GM18526 (cell line): ENCODE measurements around the gene SULF2.

Experiments
- POLR2A ChIP-seq: IDR thresholded peaks from 3 replicates; pipeline ENCODE4 v1.6.1; 2011; ENCODE audit not compliant: insufficient read length; ENCODE audit errors: extremely low read depth

The SULF2 gene

DNA sequence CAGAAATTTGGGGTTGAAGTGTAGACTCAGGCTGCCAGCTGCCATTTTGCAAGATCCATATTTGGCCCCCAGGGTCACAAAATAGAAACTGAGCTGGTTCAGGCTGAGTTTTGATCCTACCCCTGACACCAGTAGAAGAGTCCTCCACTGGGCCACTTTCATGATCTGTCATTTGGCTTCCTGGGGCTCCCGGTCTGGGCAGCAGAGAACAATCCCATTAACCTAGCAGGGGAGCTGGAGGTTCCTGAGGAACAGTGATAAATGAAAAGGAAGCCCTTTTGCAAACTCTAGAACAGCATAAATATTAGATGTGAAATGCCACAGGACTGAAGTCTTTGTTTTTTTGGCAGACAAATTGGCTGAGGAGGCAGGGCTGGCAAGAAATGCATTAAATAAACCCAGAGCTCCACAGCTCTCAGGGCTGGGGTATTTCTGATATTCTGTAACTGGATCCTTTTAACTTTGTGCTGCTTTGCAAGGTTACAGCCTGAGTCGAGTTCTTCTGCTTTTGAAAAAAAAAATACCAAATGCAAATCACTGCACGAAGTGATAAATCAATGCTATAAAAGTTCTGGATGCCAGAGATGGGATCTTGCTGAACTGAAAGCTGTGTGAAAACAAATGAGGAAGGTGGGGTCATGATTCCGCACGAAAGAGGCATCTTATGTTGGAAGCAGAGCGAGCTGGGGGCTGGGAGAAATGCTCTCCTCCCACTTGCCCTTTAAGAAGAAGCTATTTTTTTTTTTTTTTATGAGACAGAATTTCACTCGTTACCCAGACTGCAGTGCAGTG, 64.4 kb downstream of the SULF2 start:
- TF ChIP-seq POLR2A = no peak

DNA sequence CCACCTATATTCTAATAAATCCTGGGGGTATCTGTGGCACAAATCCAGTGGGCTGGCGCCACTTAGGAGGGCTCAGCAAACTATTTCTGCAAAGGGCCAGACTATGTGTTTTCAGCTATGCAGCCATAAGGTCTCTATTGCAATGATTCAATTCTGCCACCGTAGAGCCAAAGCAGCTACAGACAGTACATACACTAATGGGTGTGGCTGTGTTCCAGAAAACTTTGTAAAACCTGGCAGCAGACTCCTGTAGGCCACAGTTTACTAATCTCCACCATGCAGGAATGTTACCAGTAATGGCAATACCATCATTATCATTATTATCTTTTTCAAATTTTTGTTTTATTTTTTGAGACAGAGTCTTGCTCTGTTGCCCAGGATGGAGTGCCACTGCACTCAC, 65.7 kb downstream of the SULF2 start:
- TF ChIP-seq POLR2A = no peak

DNA sequence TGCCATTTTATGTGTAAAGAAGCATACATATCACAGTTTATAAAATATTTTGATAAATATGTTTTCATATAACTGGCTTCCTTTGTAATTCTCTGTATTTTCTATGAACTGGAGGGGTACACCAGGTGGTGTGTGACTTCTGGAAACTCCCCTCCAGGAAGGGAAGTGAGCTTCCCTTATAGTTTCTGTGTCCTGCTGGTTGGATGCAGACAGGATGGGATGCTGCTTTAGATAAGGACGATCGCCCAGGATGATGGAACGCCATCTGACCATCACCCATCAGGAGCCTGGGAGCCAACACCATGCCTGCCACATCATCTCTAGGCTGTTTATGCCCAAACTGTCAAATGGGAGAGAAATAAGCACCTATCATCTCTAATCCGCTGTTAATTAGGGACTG, 66.1 kb downstream of the SULF2 start:
- TF ChIP-seq POLR2A = no peak

DNA sequence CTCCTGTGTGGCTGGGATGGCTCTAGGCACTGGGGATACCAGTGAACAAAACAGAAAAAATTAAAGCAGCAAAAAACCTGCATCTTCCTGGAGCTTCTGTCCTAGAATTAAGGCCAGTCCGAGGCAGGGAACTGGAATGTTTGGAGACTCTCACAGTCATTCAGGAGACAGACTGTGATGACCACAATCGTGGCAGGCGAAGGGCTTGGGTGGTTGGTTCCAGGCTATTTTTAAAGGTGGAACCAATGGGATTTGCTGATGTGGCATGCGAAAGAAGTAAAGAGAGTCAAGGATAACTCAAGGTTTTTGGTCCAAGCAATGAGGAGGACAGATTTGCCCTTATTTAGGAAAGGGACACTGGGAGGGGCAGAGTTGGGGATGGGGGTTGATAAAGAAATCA, 66.9 kb downstream of the SULF2 start:
- TF ChIP-seq POLR2A = no peak

DNA sequence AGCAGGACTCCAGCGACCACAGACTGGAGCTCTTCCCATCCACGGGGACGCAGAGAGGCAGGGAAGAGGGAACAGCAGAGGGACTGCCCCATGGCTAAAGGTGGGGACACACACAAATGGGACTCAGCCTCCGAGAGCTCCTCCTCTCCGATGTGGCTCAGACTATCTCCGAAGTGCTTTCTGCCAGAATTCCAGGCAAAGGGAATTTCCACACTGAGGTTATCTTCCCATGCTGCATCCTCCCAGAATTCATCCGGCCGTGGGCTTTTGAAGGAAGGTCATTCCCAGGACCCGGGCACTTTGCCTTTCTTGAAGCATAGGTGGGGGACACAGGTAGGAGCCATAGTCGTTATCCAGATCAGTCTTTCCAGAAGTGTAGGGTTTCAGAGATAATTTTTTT, 67.9 kb downstream of the SULF2 start:
- no peak for TF ChIP-seq POLR2A

DNA sequence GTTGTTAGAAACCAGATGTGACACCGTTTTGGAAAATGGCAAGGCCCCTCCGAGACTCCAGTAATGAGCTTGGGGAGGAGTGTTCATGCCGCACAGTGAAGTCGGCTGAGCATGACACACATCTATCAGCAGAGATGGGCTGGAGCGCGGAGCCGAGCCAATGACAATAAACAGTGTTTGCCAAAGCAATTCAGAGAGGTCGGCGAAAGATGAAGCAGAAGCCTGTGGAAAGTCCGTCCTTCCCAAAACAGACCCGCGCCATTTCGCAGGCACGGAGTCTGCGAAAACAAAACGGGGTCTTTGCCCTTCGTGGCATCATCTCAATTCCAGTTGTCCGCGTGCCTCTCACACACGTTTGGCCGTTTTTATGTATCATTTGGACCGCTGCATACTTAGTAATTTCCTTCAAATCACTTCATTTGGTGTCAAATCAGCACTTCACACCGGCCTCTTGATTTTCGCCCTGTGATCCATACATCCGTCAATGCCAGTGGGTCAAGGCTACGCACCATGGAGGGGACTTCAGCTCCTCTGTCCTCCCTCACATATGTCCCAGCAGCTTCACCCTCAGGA, 71.3 kb downstream of the SULF2 start:
- no peak for TF ChIP-seq POLR2A

DNA sequence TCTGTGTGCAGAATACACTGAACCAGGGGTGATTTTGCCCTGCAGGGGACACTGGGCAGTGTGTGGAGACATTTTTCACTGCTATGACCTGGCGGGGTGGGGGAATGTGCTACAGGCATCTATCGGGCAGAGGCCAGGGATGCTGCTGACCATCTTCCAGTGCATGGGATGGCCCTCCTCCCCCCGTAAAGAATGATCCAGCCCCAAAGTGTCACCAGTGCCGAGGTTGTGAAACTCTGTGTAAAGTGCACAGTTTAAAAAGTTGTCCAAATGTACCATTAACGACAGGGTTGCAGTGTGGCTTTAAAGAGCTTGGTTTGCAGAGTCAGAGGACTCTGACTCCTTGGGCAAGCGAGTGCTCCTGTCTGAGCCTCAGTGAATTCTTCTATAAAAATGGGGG, 72.1 kb downstream of the SULF2 start:
- no peak for TF ChIP-seq POLR2A

DNA sequence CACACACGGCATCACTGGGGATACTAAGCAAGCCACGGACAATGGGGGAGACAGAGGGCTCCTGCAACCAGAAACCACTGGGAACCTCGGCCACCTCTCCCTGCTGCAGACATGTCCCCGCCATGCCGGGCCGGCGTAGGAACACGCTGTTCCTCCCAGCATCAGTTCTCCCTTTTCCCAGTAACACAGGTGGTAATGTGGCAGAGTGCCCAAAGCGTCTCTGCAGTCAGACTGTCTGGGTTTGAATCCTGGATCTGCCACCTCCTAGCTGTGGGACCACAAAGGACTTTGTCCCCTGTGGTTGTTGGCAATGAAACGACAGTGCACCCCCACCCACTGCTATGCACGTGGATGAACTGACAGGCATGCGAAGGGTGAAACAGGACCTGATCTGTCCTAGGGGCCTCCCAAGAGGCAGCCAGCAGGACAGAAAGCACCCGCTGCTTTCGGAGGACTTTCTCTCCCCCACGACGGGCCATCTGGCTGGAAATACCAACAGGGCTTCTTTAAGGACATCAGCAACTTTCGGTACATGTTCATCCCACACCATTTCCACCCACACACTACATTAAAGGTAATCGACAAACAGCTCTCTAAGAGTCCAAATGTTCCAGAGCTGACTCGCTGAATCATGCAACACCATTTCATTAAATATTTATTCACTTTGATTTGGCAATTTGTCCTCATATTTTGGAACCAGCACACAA, 74.1 kb downstream of the SULF2 start:
- no peak for TF ChIP-seq POLR2A

DNA sequence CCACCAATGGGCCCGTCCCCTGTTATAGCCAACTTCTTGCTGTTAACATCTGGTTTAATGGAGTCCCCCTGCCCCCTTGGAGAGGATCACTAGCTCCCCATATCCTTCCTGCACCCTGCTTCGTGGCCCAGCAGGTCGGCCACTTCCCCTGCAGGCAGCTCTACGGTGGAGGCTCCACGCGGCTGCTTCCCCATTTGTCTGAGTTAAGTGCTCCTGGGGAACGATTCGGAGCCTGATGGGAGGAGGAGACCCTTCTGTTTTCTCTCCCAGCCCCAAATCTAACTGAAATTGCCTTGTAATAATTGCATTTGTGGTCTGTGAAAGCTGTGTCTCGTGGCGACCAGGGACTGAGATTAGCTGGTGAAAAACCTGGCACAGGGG, 74.6 kb downstream of the SULF2 start:
- TF ChIP-seq POLR2A = no peak

DNA sequence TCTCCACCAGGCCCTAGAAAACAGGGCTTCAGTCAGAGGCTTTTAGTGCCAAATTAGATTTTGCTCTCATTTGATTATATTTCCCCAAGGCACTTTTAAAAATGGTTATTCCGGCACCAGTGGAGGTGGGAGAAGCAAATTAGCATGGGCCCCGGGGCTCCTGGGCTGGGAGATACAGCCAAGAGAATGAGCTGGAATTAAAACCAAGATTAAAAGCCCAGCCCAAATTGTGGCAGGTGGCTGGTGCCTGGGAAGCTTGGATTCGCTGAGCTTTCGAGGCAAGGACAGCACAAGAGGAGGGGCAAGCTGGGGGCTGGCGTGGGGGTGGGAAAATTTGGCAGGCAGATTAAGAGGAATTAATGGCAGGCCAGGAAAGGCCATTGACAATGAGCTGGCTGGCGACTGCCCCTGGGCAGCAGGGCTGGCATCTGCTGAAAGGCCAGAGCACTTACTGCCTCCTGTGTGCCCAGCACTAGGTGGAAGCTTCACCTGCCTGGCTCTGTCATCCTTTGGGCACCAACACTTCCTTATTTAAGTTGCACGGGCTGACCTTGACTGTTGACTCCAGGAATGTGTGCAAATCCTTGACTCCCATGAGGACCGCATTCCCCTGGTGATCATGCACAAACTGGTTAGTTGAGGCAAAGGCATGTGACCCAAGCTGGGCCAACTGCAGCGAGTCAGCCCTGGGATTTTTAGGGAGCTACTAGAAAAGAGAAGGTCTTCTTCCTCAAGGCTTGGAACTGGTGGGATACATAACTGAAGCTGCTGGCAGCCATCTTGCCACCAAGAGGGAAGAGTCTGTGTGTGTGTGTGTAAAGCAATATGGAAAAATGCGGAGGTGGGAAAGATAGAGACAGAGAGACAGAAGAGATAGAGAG, 76.1 kb downstream of the SULF2 start:
- no peak for TF ChIP-seq POLR2A

DNA sequence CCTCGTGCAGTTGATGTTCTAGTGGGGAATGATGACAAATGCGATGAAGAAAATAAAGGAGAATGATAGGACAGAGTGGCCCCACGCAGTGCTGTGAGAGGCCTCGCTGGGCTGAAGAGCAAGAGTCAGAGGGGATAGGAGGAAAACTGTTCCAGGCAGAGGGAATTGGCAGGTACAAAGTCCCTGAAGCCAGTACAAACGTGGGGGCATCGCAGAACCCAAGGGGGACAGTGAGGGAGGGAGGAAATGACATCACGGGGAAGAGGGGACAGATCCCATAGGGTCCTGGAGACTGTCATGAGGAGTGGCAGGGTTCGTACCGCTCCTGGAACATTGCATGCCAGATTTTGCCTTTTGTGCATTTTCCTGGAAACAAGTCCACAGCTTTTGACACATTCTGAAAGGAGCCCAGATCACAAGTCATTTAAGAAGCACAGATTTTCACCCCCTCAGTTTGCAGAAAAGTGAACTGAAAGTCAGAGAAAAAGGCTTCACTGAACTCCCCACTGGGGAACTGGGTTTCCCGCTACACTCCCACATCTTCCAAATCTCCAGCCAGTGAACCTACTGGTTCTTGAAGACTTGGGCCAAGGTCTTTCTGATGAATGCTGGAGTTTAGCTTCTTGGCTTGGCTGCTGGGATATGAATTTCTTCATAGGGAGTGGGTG, 77.0 kb downstream of the SULF2 start:
- TF ChIP-seq POLR2A = no peak

DNA sequence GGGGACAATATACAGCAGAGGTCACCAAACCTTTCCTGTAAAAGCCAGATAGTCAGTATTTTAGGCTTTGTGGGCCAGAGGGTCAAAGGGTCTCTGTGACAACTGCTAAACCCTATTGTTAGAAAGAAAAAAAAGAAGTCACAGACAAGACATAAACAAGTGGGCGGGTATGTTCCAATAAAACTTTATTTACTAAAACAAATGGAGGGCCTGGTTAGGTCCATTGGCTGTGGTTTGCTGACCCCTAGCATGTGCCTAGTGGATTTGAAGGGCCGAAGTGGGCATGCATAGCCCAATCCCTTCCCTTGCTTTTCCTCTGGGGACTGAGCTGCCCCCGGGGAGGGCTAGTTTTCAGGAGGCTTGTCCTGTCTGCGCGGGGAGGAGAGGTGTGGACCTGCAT, 78.9 kb downstream of the SULF2 start:
- no peak for TF ChIP-seq POLR2A

DNA sequence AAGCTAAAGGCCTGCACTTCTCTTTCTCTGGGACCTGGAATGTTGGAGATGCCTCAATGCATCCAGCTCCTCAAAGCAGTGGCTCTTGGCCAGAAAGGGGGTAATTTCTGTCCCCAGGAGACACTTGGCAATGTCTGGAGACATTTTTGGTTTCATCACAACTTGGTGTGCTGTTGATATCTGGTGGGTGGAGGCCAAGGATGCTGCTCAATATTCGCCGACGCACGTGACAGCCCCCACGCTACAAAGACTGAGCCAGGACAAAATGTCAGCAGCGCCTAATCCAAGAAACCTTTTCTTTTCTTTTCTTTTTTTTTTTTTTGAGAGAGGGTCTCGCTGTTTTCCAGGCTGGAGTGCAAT, 79.8 kb downstream of the SULF2 start:
- no peak for TF ChIP-seq POLR2A

DNA sequence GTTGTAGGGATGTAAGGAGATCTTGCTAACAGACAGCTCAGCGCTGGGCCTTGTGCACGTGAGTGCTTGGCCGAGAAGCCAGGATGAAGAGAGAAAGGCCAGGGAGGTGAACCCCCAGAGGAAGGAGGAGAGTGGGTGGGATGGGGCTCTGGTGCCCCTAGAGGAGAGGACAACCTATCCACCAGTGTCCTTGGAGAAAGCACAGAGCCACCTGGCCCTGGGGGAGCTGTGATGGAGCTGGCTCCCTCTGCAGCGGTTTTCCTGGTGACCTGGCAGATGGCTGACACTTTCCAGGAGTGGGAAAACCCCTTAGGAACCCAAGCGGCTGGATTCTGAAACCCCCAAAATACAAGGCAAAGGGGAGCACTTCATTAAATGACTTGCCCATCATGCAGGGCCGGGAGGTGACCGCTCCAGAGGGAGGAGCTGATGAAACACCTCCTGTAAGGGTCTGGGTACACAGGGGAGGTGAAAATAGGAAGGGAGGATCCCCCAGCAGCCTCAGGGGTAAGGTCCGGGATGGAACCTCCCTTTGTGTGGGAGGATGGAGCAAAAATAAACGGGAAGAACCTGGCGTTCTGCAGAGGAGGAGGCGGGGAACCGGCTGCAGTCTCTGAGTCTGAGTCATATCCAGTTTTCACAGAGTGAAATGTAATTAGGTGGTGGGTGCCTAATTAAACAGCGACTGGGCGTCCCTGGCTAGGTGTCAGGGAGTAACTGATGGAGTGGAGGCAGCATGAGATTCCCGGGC, 80.4 kb downstream of the SULF2 start:
- no peak for TF ChIP-seq POLR2A
